ENCODE measurements around the gene SMIM41. TPM values are rescaled to one million over a fixed set of nuclear protein-coding genes. Genes with fewer than 3 reads are reported as not detected.

The SMIM41 gene
- total RNA-seq, 1 donor from 2014 or later: not detected

DNA sequence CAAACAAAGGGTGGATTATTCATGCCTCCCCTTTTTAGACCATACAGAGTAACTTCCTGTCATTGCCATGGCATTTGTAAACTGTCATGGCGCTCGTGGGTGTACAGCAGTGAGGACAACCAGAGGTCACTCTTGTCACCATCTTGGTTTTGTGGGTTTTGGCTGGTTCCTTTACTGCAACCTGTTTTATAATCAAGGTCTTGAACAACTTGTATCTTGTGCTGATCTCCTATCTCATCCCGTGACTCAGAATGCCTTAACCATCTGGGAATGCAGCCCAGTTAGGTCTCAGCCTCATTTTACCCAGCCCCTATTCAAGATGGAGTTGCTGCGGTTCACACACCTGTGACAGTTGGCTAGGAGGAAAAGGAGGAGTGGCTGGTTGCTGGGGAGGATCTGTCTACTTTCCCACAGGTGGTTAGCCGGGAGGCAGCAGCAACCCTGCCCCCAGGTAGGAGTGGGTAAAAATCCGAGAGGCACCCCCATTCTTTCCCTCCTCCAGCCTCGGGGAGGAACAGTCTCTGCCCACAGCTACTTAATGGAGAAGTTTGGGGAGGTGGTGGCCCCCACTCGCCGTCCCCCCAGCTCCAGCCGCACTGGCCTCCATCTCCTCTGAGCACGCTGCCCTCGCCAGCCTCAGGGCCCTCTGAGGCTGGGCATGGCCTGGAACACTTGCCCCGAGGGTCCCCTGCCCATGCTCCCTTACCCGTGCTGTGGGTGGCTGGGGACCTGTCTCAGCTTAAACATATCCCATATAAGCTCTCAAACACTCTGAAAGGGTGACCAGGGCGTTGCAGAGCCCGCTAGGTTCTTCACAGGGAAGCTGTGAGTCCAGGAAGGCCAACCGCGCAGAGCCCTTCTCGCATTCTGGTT lies 41.7 kb downstream of the SMIM41 start:
- DNase-seq (ENCODE audit: low spot score): no peak

DNA sequence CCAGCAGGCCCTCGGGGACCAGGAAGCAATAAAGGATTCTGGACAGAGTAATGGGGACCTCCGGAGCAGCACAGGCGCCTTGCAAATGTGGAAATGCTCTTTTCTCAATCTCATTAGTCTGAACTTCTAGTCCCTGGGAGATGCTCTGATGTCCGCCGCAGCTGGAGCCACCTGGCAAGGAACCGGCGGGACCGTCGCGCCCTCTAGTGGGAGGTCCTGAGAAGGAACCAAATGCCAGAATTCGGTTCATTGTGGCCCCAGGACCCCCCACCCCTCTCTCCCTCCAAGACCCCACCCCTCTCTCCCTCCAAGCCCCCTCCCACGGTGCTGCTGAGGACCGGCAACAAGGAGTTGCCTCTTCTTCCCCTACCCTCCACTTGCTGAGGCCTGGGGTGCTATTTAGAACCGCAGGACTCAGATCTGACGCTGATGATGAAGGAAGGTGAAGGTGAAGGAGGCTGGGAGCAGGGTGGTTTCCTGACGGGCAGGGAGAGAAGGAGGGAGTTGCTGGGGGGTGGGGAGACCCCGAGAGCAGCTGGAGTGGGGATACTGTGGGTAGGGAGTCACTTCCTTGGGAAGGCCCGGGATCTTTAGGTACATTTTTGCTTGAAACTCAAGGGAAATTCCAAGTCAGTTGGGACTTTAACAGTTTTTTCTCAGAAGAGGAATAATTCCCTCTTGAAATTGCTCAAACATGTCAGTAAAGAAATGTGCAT lies 42.5 kb downstream of the SMIM41 start:
- DNase-seq (ENCODE audit: low spot score): peak; percentile 47

DNA sequence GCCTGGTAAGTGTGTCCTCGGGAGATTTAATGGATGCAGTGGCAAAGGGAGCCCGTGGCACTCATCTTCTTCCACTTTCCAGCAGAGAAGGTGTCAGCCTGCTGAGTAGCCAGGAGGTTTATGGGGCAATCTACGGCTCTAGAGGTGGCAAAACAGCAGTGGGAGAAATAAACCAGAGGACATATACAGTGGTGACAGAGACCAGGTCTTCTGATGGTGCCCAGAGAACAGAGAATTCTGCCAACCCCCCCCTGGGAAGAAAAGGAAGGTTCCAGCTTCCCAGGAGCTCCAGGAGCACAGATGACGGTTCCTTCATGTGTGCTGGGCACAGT lies 43.0 kb downstream of the SMIM41 start:
- no peak for DNase-seq (ENCODE audit: low spot score)

DNA sequence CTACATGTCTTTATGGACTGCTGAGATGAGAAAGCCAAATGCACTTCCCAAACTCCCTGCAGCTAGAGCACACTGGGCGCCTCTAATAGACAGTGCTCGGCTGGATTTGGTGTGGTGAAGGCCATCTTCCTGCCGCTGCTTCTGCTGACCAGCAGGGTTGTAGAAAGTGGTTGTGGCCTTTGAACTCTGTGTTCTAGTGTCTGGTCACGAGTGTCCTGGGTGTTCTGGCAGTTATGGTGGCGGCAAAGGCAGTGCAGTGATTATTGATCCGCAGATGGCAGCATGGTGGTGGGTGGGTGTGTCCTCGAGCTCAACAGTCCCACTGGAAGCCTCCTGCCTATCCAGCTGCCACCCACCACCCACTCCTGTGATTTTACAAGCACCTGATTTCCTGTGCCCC lies 43.4 kb downstream of the SMIM41 start:
- no peak for DNase-seq (ENCODE audit: low spot score)

DNA sequence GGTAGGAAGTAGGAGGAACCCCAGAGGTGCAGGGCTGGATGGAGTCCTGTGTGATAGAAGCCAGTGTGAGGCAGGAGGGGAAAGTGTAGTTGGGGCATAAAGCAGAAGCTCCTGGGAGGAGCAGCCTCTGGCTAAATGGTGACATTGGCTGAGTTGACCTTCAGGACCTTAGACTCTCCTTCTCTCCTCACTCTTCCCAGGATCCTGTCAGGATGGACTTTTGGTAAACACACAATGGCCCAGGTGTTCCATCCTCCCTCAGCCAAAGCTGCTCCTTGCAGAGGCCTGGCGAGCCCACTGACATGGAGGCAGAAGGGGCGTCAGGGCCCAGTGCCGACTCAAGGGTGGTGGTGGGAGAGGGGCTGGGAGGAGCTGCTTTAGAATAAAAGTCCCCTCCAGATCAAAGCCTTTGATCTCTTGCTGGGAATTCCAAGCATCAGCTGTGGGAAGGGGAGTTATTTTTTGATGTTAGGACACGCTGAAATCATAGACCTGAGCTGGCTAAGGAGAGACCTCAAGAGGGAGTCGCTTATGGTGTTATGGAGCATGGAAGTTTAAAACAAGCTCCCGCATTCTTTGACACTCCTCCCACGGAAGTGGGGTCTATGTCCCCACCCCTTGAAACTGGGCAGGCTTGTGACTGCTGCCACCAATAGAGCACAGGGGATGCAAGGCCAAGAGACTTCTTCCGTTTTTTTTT lies 44.1 kb downstream of the SMIM41 start:
- no peak for DNase-seq (ENCODE audit: low spot score)

DNA sequence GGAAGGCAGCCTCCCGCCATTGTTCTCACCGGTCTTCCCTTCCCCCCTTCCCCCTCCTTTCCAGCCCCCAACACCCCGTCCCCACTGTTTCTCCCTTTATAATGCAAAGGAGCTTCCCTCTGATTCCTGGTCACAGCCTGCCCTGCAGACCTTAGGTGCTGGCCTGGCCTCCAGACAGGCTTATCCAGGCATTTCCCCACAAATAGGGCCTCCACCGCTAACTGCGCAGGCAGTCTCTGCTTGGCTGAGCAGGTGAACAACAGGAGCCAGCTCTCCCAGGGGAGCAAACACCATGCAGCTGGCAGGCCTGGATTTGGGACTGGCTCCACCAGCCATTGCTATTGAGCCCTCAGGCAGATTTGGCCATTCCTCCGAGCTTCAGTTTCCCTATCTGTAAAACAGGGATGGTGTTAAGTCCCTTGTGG lies 46.0 kb downstream of the SMIM41 start:
- no peak for DNase-seq (ENCODE audit: low spot score)

DNA sequence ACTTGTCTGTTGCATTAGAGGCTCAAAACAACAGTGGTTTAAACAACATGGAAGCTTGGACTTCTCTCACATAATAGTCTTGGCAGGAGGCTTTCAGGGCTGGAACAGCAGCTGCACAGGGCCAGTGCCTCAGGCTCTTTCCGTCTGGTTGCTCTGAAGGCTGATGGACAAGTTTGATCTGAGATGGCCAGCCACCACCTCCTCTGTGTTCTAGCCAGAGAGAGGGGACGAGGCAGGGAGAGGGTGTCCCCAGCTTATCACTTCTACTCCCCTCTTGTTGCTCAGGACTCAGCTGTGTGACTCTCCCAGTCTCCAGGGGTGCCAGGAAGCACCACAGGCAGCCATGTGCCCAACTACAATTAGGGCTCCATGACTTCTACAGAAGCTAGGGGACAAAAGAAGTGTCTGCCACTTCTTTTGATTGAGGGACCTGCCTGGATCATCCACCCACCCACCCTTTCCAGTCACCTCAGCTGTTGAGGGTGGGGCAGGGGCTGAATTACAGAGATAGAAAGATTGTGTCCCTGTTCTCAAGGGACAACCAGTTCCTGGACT lies 46.6 kb downstream of the SMIM41 start:
- DNase-seq (ENCODE audit: low spot score): no peak

DNA sequence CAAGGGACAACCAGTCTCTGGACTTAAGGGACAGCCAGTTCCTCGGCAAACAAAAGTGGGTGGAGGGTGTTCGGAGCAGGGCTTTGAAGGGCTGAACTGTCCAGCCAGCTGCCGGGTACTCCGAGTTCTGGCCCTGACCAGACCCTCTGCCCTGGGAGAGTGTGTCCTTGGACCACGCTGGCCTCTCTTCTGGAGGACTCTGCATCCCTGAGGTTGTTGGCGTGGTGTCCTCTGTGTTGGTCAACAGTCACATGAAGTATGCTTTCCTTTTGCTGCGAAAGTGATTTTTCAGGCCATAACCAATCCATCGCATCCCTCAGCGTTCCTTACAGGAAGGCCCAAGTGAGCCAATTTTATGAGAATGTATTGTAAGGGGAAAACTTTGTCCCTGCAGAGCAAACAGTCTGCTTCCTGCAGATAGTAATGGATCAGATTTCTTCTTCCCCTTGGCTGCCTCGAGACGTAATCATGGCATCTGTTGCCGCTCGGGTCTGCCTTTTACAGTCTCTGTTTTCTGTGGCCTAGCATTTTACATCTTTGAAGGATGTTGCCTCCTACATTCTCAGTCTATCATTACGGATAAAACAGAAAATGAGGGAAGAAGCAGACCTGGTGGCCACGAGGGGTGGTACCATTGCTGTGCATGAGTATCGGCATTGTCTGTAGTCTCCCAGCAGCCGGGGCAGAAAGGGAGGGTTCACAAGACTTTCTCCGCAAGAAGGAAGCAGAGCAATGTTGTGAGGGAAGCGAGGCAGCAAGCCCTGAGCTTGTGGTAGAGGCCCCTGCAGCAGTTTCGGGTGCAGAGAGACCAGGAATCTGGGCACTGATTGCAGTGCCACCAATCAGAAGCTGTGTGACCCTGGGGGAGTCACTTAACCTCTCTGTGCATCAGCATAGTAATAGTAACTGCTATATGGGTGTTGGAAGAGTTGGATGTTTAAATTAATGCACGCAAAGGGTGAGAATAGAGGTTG lies 47.4 kb downstream of the SMIM41 start:
- peak; percentile 77 for DNase-seq (ENCODE audit: low spot score)

DNA sequence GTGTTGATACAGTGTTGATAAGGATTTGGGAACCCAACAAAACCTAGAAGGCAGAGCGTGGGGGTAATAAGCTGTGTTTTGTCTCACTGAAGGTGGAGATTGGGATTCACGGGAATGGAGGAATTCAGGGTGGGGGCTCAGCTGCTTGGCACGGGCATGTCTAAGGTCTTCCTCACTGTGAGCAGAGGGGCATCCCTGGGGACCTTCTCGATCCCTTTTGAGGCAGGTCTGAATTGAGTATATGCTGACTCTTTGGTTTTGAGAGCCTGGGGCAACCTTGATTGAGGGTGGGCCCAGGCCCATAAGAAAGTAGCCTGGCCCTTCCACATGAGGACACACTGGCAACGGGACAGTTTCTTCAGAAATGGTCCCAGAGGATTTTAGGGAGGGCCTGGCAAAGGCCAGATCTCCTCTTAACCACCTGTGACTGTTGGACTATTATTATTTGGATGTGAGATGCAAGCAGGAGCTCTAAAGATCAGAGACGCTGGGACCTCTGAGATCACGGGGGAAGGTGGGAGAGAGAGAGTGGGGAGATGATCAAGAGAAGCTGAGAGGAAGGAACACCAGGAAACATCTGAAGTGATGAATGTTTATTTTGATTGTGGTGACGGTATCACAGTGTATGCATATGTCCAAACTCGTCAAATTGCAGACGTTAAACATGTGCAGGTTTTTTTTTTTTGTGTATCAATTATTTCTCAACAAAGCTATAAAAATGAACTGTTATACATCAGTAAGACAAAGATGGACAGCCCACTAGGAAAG lies 48.4 kb downstream of the SMIM41 start:
- DNase-seq (ENCODE audit: low spot score): no peak

DNA sequence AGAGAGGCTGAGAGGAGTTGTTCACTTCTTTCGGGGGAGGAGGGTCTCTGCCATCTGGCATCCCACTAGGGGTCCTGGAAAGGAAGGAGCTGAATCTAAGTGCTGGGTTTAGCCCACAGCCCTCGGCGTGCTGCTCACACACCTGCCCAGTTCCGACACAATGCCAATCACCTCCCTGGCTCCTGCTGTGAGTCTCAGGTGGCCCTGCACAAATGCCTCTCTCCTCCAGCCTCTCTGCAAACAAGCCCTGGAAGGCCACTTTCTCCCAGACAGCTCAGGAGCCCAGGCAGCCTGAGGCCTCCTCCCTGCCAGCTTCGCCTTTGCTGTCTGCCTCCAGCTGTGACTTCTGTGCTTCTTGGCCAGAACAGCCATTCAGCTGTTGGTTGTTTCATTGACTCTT lies 51.2 kb downstream of the SMIM41 start:
- no peak for DNase-seq (ENCODE audit: low spot score)

DNA sequence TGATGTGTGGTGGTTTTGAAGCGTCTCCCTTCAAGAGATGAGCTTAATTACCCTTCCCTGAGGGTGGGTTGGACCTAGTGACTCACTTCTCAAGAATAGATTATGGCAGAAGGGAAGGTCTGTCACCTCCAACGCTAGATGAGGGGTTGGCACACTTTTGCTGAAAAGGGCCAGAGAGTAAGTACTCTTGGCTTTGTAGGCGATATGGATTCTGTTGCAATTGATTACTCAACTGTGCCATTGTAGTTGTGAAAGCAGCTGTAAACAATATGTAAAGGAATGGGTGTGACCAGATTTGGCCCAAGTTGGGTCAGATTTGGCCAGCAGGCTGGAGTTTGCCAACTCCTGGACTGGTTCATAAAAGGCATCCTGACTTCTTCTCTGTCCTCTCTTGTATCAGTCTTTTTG lies 53.3 kb downstream of the SMIM41 start:
- DNase-seq (ENCODE audit: low spot score): no peak

DNA sequence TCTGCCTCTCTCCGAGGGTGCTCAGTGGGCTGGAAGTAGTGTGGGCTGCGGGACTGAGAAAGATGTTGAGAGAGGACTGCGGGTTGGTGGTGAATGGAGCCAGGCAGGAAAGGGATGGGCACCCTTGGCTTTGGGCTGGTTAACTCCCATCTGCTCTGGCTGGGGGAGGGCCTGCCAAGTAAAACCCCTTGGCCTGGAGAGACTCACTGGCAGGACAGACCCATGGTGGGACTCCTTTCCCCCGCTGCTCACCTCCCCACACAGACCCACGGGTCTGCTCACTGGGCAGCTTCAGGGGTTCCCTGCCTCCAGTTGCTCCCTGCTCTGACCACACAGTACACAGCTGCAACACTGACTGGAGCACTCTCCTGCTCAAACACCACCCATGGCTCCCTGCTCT lies 58.2 kb downstream of the SMIM41 start:
- no peak for DNase-seq (ENCODE audit: low spot score)

DNA sequence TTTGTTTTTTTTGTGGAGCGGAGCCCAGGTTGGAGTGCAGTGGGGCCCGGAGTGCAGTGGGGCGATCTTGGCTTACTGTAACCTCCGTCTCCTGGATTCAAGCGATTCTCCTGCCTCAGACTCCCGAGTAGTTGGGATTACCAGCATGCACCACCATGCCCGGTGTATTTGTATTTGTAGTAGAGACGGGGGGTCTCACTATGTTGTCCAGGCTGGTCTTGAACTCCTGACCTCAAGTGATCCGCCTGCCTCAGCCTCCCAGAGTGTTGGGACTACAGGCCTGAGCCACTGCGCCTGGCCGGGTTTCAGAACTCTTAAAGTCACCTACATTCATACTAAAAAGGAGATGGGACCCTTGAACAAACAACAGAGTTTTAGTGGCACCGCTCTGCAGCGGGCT lies 59.6 kb downstream of the SMIM41 start:
- DNase-seq (ENCODE audit: low spot score): no peak

DNA sequence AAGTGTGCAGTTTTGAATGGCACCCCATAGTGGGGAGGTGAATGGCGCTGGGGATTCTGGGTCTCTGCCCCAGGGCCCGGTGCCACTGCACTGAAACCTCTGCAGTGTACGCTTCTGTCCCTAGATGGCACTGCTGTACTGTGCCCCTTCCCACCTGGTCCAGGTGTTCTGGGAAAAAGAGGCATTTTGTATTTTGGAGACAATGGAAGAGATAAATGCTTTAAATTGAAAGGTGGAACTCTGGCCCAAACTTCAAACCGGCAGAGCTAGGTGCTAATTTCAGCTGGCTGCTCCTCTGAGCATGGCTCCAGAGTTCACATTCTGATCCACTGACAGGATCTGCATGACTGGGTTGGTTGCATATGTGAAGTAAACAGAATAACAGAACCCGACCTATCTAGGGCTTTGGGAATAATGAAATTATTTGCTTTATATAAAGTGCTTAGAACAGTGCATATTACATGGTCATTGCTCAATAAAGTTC lies 60.1 kb downstream of the SMIM41 start:
- DNase-seq (ENCODE audit: low spot score): no peak

DNA sequence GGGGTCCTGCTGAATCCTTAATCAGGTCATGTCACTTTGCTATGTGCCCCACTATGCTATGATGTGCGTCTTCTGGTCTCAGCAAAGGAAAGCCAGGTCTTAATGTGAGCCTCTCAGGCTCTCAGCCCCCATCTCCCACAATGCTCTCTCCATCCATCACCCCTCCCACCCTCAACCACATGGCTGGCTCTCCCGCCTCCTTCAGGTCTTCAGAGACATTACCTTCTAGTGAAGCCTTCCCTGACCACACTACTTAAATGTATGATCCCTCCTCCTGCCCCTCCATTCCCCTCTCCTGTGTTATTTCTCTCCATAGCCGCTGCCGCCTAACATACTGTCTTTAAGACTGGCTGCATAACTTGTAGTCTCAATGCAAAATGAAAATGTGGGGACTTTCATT lies 61.8 kb downstream of the SMIM41 start:
- DNase-seq (ENCODE audit: low spot score): no peak

DNA sequence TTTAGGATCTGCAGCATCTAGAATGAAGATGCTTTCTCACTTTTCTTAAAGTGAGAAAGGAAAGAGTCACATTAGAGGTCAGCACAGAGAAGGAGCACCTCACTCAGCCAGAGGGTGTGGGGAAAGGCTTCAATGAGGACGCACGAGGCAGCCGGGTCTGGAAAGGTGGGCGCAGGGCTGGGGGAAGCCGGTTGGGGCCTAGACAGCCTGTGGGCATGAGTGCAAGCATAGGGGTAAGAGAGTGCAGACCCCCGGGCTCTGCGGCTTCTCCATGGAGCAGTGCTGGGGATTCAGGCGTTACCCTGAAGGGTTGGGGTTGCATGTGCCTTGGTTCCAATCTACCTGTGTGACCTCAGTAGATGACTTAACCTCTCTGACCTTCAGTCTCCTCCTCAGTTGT lies 62.4 kb downstream of the SMIM41 start:
- no peak for DNase-seq (ENCODE audit: low spot score)

DNA sequence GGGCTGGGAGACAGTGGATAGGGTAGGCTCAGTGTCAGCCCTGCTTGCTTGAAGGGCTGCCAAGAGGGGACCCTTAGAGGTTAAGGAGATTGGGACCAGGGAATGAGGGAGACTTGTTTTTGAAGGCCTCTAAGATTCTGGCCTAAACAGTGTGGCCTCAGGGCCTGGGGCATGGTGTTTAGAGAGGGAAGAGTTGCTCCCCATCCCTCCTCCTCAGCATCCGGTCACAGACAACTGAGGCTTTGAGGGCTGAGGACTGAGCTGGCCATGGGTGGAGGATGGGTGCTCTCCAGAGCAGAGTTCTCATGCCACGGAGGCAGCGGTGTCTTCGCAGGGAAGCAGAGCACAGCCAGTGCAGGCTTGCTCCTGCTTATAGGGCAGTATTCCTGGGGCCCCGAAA lies 62.9 kb downstream of the SMIM41 start:
- no peak for DNase-seq (ENCODE audit: low spot score)

DNA sequence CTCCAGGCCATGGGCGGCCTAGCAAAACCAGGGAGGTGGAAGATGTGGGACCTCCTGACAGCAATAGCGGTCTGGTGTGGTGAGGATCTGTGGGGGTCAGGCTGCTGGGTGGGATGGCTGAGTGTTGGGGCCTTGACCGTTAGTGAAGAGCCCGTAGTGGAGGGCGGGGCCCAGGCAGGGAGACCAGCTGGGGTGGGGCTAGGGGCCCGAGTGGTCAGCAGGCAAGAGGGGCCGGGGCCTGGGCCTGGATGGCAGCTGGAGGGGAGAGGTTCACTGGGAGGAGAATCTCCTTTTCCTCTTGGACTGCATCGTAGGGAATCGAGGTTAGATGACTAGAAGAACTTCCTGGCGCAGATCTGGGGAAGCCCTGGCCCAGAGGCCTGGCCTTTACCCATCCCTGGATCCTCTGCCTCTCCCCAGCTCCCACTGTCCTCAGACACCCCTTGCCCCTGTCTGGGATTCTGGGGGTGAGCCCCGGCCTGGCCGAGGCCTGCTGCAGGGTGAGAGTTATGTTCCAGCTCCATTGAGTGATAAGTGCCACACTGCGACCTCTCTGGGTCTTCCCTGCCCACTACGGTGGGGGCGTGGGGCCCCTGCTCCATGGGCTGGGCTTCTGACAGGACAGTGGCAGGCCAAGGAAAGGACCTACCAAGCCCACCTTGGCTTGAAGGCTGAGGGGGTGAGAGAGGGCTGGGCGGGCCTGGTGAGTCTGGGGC lies 65.2 kb downstream of the SMIM41 start:
- DNase-seq (ENCODE audit: low spot score): no peak

Data from umbilical cord (tissue), 2 donors.